ENCODE measurements around the gene BRD3OS. TPM values are rescaled to one million over a fixed set of nuclear protein-coding genes. Genes with fewer than 3 reads are reported as not detected.

The BRD3OS gene
- polyA plus RNA-seq, 1 of the 3 experiments (the other 2 are of a cell fraction): 23.1 TPM

DNA sequence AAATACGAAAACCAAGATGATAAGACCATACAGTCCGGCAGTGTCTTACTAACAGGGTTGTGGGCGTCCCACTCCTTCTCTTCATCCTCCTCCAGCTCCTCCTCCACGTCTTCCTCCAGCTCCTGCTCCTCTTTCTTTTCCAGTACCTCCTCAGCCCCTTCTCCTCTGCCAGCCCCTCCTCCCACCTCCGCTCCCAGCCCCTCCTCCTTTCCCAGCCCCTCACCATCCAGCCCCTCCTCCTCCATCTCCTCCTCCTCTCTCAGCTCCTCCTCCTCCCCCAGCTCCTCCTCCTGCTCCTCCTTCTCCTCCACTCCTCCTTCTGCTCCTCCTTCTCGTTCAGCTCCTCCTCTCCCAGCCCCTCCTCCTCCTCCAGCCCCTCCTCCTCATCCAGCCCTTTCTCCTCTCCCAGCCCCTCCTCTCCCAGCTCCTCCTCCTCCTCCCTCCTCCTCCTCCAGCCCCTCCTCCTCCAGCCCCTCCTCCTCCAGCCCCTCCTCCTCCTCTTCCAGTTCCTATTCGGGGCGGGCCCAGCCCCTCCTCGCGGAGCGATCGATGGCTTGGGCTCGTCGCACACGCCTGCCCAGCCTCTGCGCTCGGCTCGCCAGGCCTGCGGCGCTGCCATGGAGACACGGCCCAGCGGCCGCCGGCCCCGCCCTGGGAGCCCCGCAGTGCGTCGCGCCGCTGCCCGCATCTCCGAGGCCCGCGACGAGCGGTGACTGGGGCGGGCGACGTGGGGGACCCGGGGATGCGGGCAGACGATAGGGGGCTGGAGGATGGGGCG, at the start of gene BRD3OS (continued):
- TF ChIP-seq ELF1 (IDR thresholded peaks at IDR 0.05) (no peak), SMC3 (IDR thresholded peaks at IDR 0.05; ENCODE audit: low read depth, low read length) (0 out of 2 replicates have a peak, but pooled peaks have one; percentile 1), TCF12 (IDR thresholded peaks at IDR 0.05) (no peak), MXI1 (IDR thresholded peaks at IDR 0.05; ENCODE audit: low read depth, low read length) (peak; percentile 76), EP300 (IDR thresholded peaks at IDR 0.05; ENCODE audit: borderline replicate concordance in 1 of 2, low read depth in 1 of 2, low read length in 1 of 2) (no peak), TEAD4 (IDR thresholded peaks at IDR 0.05; ENCODE audit: borderline replicate concordance, insufficient read depth) (no peak), POLR2AphosphoS5 (IDR thresholded peaks at IDR 0.05; ENCODE audit: low read depth, low read length) (peak; percentile 26; the same call in 1 of the 2 replicates), GATA2 (CRISPR knock-in tag; IDR thresholded peaks at IDR 0.05) (no peak), EZH2phosphoT487 (IDR thresholded peaks at IDR 0.05; ENCODE audit: borderline replicate concordance, low read depth) (no peak), CHD2 (IDR thresholded peaks at IDR 0.05; ENCODE audit: low read length, partially characterized antibody) (peak; percentile 64)
- TF ChIP-seq, protein P1, sequence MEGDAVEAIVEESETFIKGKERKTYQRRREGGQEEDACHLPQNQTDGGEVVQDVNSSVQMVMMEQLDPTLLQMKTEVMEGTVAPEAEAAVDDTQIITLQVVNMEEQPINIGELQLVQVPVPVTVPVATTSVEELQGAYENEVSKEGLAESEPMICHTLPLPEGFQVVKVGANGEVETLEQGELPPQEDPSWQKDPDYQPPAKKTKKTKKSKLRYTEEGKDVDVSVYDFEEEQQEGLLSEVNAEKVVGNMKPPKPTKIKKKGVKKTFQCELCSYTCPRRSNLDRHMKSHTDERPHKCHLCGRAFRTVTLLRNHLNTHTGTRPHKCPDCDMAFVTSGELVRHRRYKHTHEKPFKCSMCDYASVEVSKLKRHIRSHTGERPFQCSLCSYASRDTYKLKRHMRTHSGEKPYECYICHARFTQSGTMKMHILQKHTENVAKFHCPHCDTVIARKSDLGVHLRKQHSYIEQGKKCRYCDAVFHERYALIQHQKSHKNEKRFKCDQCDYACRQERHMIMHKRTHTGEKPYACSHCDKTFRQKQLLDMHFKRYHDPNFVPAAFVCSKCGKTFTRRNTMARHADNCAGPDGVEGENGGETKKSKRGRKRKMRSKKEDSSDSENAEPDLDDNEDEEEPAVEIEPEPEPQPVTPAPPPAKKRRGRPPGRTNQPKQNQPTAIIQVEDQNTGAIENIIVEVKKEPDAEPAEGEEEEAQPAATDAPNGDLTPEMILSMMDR (IDR thresholded peaks at IDR 0.05): no peak

DNA sequence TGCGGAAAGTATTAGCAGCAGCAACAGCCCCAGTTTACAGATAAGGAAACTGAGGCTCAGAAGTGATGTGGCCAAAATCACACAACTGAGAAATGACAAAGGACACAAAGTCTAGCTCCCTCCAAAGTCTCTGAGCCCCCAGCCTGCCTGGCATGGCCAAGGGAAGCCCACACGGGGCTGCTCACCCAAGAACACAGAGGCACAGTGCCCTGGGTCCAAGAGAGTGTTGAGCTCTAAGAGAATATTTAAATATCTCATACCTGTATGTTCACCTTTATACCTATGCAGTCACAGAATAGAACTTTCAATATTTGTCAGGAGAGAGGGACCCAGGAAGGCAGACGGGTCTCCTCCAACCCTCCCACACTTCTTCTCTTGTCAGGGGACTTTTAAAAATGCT, 49.8 kb upstream of the BRD3OS start:
- no peak overlapping the region for H3K27ac ChIP-seq (ENCODE audit: low read depth in 2 of 2, low read length in 1 of 2)
- peaks cover 4% of the 10 kb centered on the region for H3F3A ChIP-seq (replicated peaks; ENCODE audit: insufficient read depth)
- CTCF ChIA-PET: interaction anchor here (1.5 to 2.1 kb wide), 2 partner anchors 18 to 20 kb away, joined by 6 read pairs; no protein-coding TSS in a partner anchor
- no peak for TF ChIP-seq MXI1 (IDR thresholded peaks at IDR 0.05; ENCODE audit: low read depth, low read length)
- TF ChIP-seq RXRA (IDR thresholded peaks at IDR 0.05; ENCODE audit: borderline replicate concordance, low read depth): no peak
- TF ChIP-seq, protein P2, sequence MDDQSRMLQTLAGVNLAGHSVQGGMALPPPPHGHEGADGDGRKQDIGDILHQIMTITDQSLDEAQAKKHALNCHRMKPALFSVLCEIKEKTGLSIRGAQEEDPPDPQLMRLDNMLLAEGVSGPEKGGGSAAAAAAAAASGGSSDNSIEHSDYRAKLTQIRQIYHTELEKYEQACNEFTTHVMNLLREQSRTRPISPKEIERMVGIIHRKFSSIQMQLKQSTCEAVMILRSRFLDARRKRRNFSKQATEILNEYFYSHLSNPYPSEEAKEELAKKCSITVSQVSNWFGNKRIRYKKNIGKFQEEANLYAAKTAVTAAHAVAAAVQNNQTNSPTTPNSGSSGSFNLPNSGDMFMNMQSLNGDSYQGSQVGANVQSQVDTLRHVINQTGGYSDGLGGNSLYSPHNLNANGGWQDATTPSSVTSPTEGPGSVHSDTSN (IDR thresholded peaks at IDR 0.05): no peak
- no peak for TF ChIP-seq FOSL2 (IDR thresholded peaks at IDR 0.05; ENCODE audit: borderline replicate concordance, low read depth)
- TF ChIP-seq, protein P3, sequence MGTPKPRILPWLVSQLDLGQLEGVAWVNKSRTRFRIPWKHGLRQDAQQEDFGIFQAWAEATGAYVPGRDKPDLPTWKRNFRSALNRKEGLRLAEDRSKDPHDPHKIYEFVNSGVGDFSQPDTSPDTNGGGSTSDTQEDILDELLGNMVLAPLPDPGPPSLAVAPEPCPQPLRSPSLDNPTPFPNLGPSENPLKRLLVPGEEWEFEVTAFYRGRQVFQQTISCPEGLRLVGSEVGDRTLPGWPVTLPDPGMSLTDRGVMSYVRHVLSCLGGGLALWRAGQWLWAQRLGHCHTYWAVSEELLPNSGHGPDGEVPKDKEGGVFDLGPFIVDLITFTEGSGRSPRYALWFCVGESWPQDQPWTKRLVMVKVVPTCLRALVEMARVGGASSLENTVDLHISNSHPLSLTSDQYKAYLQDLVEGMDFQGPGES (IDR thresholded peaks at IDR 0.05; ENCODE audit: low read depth, low read length): no peak
- TF ChIP-seq GABPA (IDR thresholded peaks at IDR 0.05; ENCODE audit: low read depth): no peak
- TF ChIP-seq YY1 (IDR thresholded peaks at IDR 0.05; ENCODE audit: low read depth): no peak
- POLR2A ChIA-PET: no interaction called here
- no peaks in the 10 kb centered on the region for H3K27me3 ChIP-seq (ENCODE audit: insufficient read depth)
- no peaks in the 10 kb centered on the region for H3K36me3 ChIP-seq (replicated peaks in 1 of 2; ENCODE audit: control insufficient read depth in 1 of 2, insufficient read depth in 2 of 2, low read length in 1 of 2)
- no peak overlapping the region for H3K9ac ChIP-seq
- H3K79me2 ChIP-seq (ENCODE audit: insufficient read depth): peaks cover 100% of the 10 kb centered on the region
- no peaks in the 10 kb centered on the region for H3K9me3 ChIP-seq
- no peaks in the 10 kb centered on the region for H3K9me2 ChIP-seq
- H2AFZ ChIP-seq (ENCODE audit: low read depth): no peak overlapping the region
- WGBS (ENCODE audit: low lambda C conversion rate): 98% methylated on average over 3 of the region's 3 CpGs
- H3K4me1 ChIP-seq (ENCODE audit: control insufficient read depth in 1 of 2, insufficient read depth in 2 of 2, low read depth in 1 of 2, low read length in 1 of 2): peaks cover 0 to 56% of the 10 kb centered on the region in 2 experiments; a peak in 1 of 4 replicates
- H4K20me1 ChIP-seq (ENCODE audit: insufficient read depth): peaks cover 100% of the 10 kb centered on the region
- DNase-seq: no peak
- H3K4me2 ChIP-seq: no peak overlapping the region
- H3K4me3 ChIP-seq (ENCODE audit: low read depth in 2 of 2, low read length in 1 of 2): no peak overlapping the region
